Thoracic aorta (tissue), 2 donors: Measurements from ENCODE around the gene C1QA. TPM values are rescaled to one million over a fixed set of nuclear protein-coding genes. Genes with fewer than 3 reads are reported as not detected.
"Not testable (repeated sequence)": the region's sequence is repeated elsewhere in the genome, so short reads cannot be mapped to it uniquely, and the experiment has no call there.

ENCODE experiments used
- ATAC-seq: fragments of 150-250 bp; one replicate; pipeline ENCODE4 v1.8.0; 2017; ENCODE audit warnings: low read depth; ENCODE audit not compliant: insufficient number of reproducible peaks, low FRiP score
- DNase-seq: peaks from one replicate; pipeline ENCODE4 v3.0.0-alpha.2; 2020; ENCODE audit warnings: low spot score
- H3K27ac ChIP-seq, 2 donors: fragments of 200-600 bp; sonication (generic); 1 replicate in 1 of 2; 2 replicates in 1 of 2; pipeline ENCODE4 v1.5.1; 2016; ENCODE audit warnings: mild to moderate bottlenecking in 2 of 2, moderate library complexity in 2 of 2
- H3K27me3 ChIP-seq: fragments of 200-600 bp; sonication (generic); replicated peaks from 2 replicates; pipeline ENCODE4 v1.6.0; 2016; ENCODE audit warnings: mild to moderate bottlenecking; ENCODE audit not compliant: insufficient read depth
- H3K36me3 ChIP-seq: fragments of 200-600 bp; sonication (generic); one replicate; pipeline ENCODE4 v1.5.1; 2016
- H3K4me1 ChIP-seq, 2 donors: fragments of 200-600 bp; sonication (generic); 1 replicate in 1 of 2; 2 replicates in 1 of 2; pipeline versions ENCODE4 v1.5.1 to v1.6.0; 2016; ENCODE audit warnings: low read depth in 2 of 2, mild to moderate bottlenecking in 1 of 2; ENCODE audit not compliant: control insufficient read depth in 1 of 2
- H3K4me3 ChIP-seq: fragments of 200-600 bp; sonication (generic); 2 replicates; pipeline ENCODE4 v1.5.1; 2016; ENCODE audit warnings: mild to moderate bottlenecking
- H3K9me3 ChIP-seq: fragments of 200-600 bp; sonication (generic); 2 replicates; pipeline ENCODE4 v1.5.1; 2016
- CTCF ChIP-seq: fragments of 200-600 bp; sonication (generic); IDR thresholded peaks from one replicate; pipeline ENCODE4 v1.5.1; 2019; ENCODE audit warnings: antibody characterized with exemption
- total RNA-seq, 2 donors: library from RNA; depleted of rRNA; stranded (reverse); fragments of >200 nt; gene quantifications; one replicate each; pipeline versions ENCODE4 v1.1.0 to v1.2.3, GENCODE V29; 2016

The C1QA gene
- total RNA-seq, 2 donors from 2014 or later, result 234 to 501 TPM

GRCh38 chr1:22673486-22674409 lies 37.3 kb downstream of the C1QA start:
- TF ChIP-seq CTCF, result peak; percentile 37
- no peaks in the 10 kb centered on the region for H3K27me3 ChIP-seq

GRCh38 chr1:22674410-22674749 lies 38.0 kb downstream of the C1QA start:
- H3K27ac ChIP-seq, result no peak overlapping the region
- ATAC-seq, result no peak
- TF ChIP-seq CTCF, result no peak
- no peak overlapping the region for H3K4me3 ChIP-seq
- no peaks in the 10 kb centered on the region for H3K36me3 ChIP-seq
- H3K4me1 ChIP-seq, result no peaks in the 10 kb centered on the region
- H3K27me3 ChIP-seq, result no peaks in the 10 kb centered on the region
- DNase-seq, result no peak
- no peaks in the 10 kb centered on the region for H3K9me3 ChIP-seq

More at GRCh38 chr1:22673486-22674409, 37.3 kb downstream of the C1QA start:
- ATAC-seq (no peak), DNase-seq (no peak)
- Histone ChIP-seq H3K9me3 (no peaks in the 10 kb centered on the region), H3K27ac (no peak overlapping the region), H3K4me1 (no peaks in the 10 kb centered on the region), H3K4me3 (no peak overlapping the region), H3K36me3 (no peaks in the 10 kb centered on the region)

GRCh38 chr1:22676151-22676550 lies 39.7 kb downstream of the C1QA start:
- not testable (repeated sequence) for H3K4me1 ChIP-seq, H3K36me3 ChIP-seq, H3K4me3 ChIP-seq, H3K9me3 ChIP-seq, H3K27ac ChIP-seq, ATAC-seq, H3K27me3 ChIP-seq, DNase-seq

- H3K9me3 ChIP-seq, result no peaks in the 10 kb centered on the region
- no peak for DNase-seq
- ATAC-seq, result no peak
- TF ChIP-seq CTCF, result no peak
- no peaks in the 10 kb centered on the region for H3K4me1 ChIP-seq
- H3K27me3 ChIP-seq, result no peaks in the 10 kb centered on the region
- no peak overlapping the region for H3K27ac ChIP-seq
- no peaks in the 10 kb centered on the region for H3K36me3 ChIP-seq
- H3K4me3 ChIP-seq, result no peak overlapping the region
These were observed 40.6 kb downstream of the C1QA start for GRCh38 chr1:22676916-22677583.

- ATAC-seq (no peak), DNase-seq (no peak)
- Histone ChIP-seq H3K9me3 (no peaks in the 10 kb centered on the region), H3K4me1 (no peaks in the 10 kb centered on the region), H3K27me3 (peaks cover 4% of the 10 kb centered on the region), H3K27ac (no peak overlapping the region), H3K4me3 (no peak overlapping the region), H3K36me3 (no peaks in the 10 kb centered on the region)
- TF ChIP-seq CTCF, result no peak
These were observed 41.8 kb downstream of the C1QA start for GRCh38 chr1:22677931-22678896.
